CD4-positive, alpha-beta T cell (primary cell): Measurements from ENCODE around the gene PIGM. TPM values are rescaled to one million over a fixed set of nuclear protein-coding genes. Genes with fewer than 3 reads are reported as not detected.

ENCODE experiments used
- ATAC-seq: fragments of 200-7000 bp; cut with Tn5 transposase; one replicate; pipeline ENCODE4 v1.10.0; 2022; ENCODE audit warnings: mild to moderate bottlenecking; ENCODE audit not compliant: poor library complexity
- CTCF ChIA-PET: fragments of 350-600 bp; sonication (Branson Sonifier 250); formaldehyde crosslinking; loops from one replicate; lab custom pipeline; 2021; ENCODE audit warnings: antibody characterized with exemption, inconsistent platforms; lab: Charles Lee
- POLR2A ChIA-PET: fragments of 350-600 bp; sonication (Branson Sonifier 250); formaldehyde crosslinking; loops from one replicate; lab custom pipeline; 2021; ENCODE audit warnings: antibody characterized with exemption, inconsistent platforms; lab: Charles Lee
- DNase-seq, 14 experiments: peaks; one replicate each; pipeline ENCODE4 v3.0.0-alpha.2; 2013 to 2020; ENCODE audit warnings: mixed read lengths in 2 of 14
- H3K27ac ChIP-seq, 2 donors: one replicate each; pipeline versions ENCODE4 v1.5.1 to v1.7.0; 2013; ENCODE audit warnings: low read length in 2 of 2, low read depth in 1 of 2, mild to moderate bottlenecking in 1 of 2
- H3K27me3 ChIP-seq, 2 experiments: 1 replicate in 1 of 2; 2 replicates in 1 of 2; pipeline versions ENCODE4 v1.6.1 to v1.7.0; 2013; ENCODE audit warnings: low read length in 2 of 2, control low read depth in 1 of 2, mild to moderate bottlenecking in 1 of 2, moderate library complexity in 1 of 2; ENCODE audit not compliant: insufficient read depth in 2 of 2, control insufficient read depth in 1 of 2
- H3K36me3 ChIP-seq: one replicate; pipeline ENCODE4 v1.6.1; 2013; ENCODE audit warnings: low read length, control low read depth; ENCODE audit not compliant: insufficient read depth
- H3K4me1 ChIP-seq: one replicate; pipeline ENCODE4 v1.6.1; 2013; ENCODE audit warnings: low read length, control low read depth; ENCODE audit not compliant: insufficient read depth
- H3K4me3 ChIP-seq: one replicate; pipeline ENCODE4 v1.5.1; 2013; ENCODE audit warnings: mild to moderate bottlenecking, low read length, moderate library complexity
- H3K9me3 ChIP-seq, 2 experiments: 1 replicate in 1 of 2; 2 replicates in 1 of 2; pipeline versions ENCODE4 v1.6.1 to v1.7.0; 2013; ENCODE audit warnings: low read length in 2 of 2, mild to moderate bottlenecking in 2 of 2, control low read depth in 1 of 2, moderate library complexity in 1 of 2; ENCODE audit not compliant: control insufficient read depth in 1 of 2, insufficient read depth in 1 of 2
- H3K27ac Mint-ChIP-seq: one replicate; pipeline ENCODE4 v1.8.0; 2020; ENCODE audit warnings: mixed read lengths
- H3K27me3 Mint-ChIP-seq: one replicate; pipeline ENCODE4 v1.8.0; 2021; ENCODE audit warnings: mixed read lengths
- H3K36me3 Mint-ChIP-seq: one replicate; pipeline ENCODE4 v1.8.0; 2021; ENCODE audit warnings: low read depth, mixed read lengths
- H3K4me1 Mint-ChIP-seq: one replicate; pipeline ENCODE4 v1.8.0; 2021; ENCODE audit warnings: low read depth, mixed read lengths
- H3K4me3 Mint-ChIP-seq: one replicate; pipeline ENCODE4 v1.8.0; 2020; ENCODE audit warnings: mild to moderate bottlenecking, mixed read lengths
- H3K9me3 Mint-ChIP-seq: one replicate; pipeline ENCODE4 v1.8.0; 2020; ENCODE audit warnings: mixed read lengths
- CTCF ChIP-seq: fragments of 200-600 bp; IDR thresholded peaks from one replicate; pipeline ENCODE4 v1.8.0; 2022; ENCODE audit warnings: antibody characterized with exemption, mild to moderate bottlenecking
- intact Hi-C, 2 experiments: fragments of 100-400 bp; cut with DNase I in 1 of 2; cut with micrococcal nuclease in 1 of 2; formaldehyde crosslinking; loops; one replicate each; pipeline versions ENCODE4 v1.15.1 to v1.9.0; 2023 to 2025; cut with DNase I, micrococcal nuclease
- total RNA-seq, 174 experiments: library from RNA in 2 of 174; stranded (reverse) in 2 of 174; gene quantifications; one replicate each; pipeline ENCODE4 v1.2.3 and lab custom pipeline; 2021 to 2026

Gene PIGM
- total RNA-seq, 2 experiments from 2014 or later = 2.1 to 2.2 TPM

- H3K27ac ChIP-seq = no peak overlapping the region
- H3K4me1 Mint-ChIP-seq = no peaks in the 10 kb centered on the region
- no peak overlapping the region for H3K4me3 ChIP-seq
- no peak for ATAC-seq
- H3K27me3 Mint-ChIP-seq = peaks cover 44% of the 10 kb centered on the region
- no peaks in the 10 kb centered on the region for H3K36me3 ChIP-seq
- no peaks in the 10 kb centered on the region for H3K9me3 Mint-ChIP-seq
- H3K27ac Mint-ChIP-seq = no peak overlapping the region
- ChIA-PET CTCF (no interaction called here), POLR2A (no interaction called here)
- DNase-seq = no peak
- no peak overlapping the region for H3K4me3 Mint-ChIP-seq
- H3K27me3 ChIP-seq = peaks cover 17 to 33% of the 10 kb centered on the region in 2 experiments
- no peak for TF ChIP-seq CTCF
- H3K36me3 Mint-ChIP-seq = no peaks in the 10 kb centered on the region
- intact Hi-C loops = no loop called here
- H3K9me3 ChIP-seq = no peaks in the 10 kb centered on the region
- no peaks in the 10 kb centered on the region for H3K4me1 ChIP-seq
These were observed 54.3 kb downstream of the PIGM start for GRCh38 chr1:159977364-159978106.

Other genes starting within 250 kb of the PIGM start
- under 1 TPM; 0.28 to 0.52 TPM for gene FCRL6, start 229.6 kb downstream of the PIGM start, total RNA-seq
- under 1 TPM in 1 of 2 experiments, not detected in 1; 0.34 TPM for gene SLAMF8, start 205.1 kb downstream of the PIGM start, total RNA-seq
- not detected for gene VSIG8, start 169.3 kb downstream of the PIGM start, total RNA-seq
- 1 to 10 TPM; 8.4 to 9.0 TPM for gene CFAP45, start 131.8 kb downstream of the PIGM start, total RNA-seq
- 100 to 1,000 TPM; 301 to 311 TPM for gene TAGLN2, start 106.5 kb downstream of the PIGM start, total RNA-seq
- gene IGSF9, start 86.4 kb downstream of the PIGM start, total RNA-seq = not detected
- gene SLAMF9, start 77.8 kb downstream of the PIGM start, total RNA-seq = not detected
- gene KCNJ10, start 38.2 kb upstream of the PIGM start, total RNA-seq = not detected
- not detected for gene KCNJ9, start 49.5 kb upstream of the PIGM start, total RNA-seq
- 10 to 100 TPM; 33.1 to 33.7 TPM for gene IGSF8, start 66.6 kb upstream of the PIGM start, total RNA-seq
- not detected for gene ATP1A2, start 83.8 kb upstream of the PIGM start, total RNA-seq
- gene ATP1A4, start 119.6 kb upstream of the PIGM start, total RNA-seq = under 1 TPM in 1 of 2 experiments, not detected in 1; 0.22 TPM
- gene CASQ1, start 158.6 kb upstream of the PIGM start, total RNA-seq = not detected
- gene PEA15, start 173.4 kb upstream of the PIGM start, total RNA-seq = 10 to 100 TPM in 1 of 2 experiments, 1 to 10 TPM in 1; 9.4 to 10.3 TPM
- gene DCAF8, start 230.6 kb upstream of the PIGM start, total RNA-seq = 100 to 1,000 TPM; 151 to 154 TPM